ENCODE results near the gene MPHOSPH6. TPM values are rescaled to one million over a fixed set of nuclear protein-coding genes. Genes with fewer than 3 reads are reported as not detected.

The MPHOSPH6 gene
- total RNA-seq, 4 donors from 2014 or later = 5.0 to 47.7 (median 32.4) TPM; not detected in 1

DNA sequence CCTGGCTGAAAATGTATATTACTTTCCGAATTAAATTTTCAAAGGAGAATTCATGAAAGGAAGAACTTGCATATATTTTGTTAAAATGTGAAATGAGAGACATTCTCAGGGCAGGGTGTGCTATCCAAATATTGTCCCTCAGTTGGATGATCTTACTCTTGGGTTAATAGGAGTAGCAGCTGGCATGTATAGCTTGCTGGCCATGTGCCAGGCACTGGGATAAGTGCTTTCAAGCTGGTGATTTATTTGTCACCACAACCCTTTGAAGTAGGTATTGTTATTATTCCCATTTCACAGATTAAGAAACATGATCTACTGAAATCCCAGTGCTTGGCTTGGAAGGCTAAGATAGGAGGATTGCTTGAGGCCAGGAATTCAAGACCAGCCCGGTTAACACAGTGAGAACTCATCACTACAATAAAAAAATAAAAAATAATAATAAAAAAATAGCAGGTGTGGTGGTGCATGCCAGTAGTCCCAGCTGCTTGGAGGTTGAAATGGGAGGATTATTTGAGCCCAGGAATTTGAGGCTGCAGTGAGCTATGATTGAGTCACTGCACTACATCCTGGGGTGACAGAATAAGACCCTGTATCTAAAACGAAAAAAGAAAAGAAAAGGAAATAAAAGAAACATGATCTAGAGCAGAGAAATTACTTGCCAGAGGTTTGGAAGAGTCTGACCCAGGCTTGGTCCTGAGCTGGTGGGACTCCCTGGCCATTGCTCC is 11.6 kb upstream of the MPHOSPH6 start:
- intact Hi-C loops (cut with DNase I; ENCODE audit: low total_unique reads) (no loop called here), in situ Hi-C loops (cut with MboI; ENCODE audit: low pct_ligation_motif_present in 1 of 4, low pct_unique_long_range_greater_than_20kb in 1 of 4, low sequenced_read_pairs in 3 of 4) (no loop called here)
- Histone ChIP-seq H3K9me3 (no peaks in the 10 kb centered on the region), H3K4me1 (no peaks in the 10 kb centered on the region), H3K27ac (no peak overlapping the region), H3K36me3 (no peaks in the 10 kb centered on the region), H3K27me3 (peaks cover 13% of the 10 kb centered on the region), H3K4me3 (no peak overlapping the region)
- TF ChIP-seq POLR2A (IDR thresholded peaks at IDR 0.05) (no peak), POLR2AphosphoS5 (IDR thresholded peaks at IDR 0.05) (no peak), CTCF (IDR thresholded peaks at IDR 0.05) (no peak), EP300 (IDR thresholded peaks at IDR 0.05; ENCODE audit: low read depth) (no peak)
- WGBS, 2 donors (ENCODE audit: low coverage in 1 of 2) = 59 to 70% methylated on average over 2 to 3 of the region's 3 CpGs
- DNase-seq = no peak

- Histone ChIP-seq H3K27ac (no peak overlapping the region), H3K9me3 (no peaks in the 10 kb centered on the region), H3K4me3 (no peak overlapping the region), H3K36me3 (no peaks in the 10 kb centered on the region), H3K4me1 (no peaks in the 10 kb centered on the region), H3K27me3 (peaks cover 26% of the 10 kb centered on the region)
- in situ Hi-C loops (cut with MboI; ENCODE audit: low pct_ligation_motif_present in 1 of 4, low pct_unique_long_range_greater_than_20kb in 1 of 4, low sequenced_read_pairs in 3 of 4) (no loop called here), intact Hi-C loops (cut with DNase I; ENCODE audit: low total_unique reads) (no loop called here)
- TF ChIP-seq EP300 (IDR thresholded peaks at IDR 0.05; ENCODE audit: low read depth) (no peak), CTCF (IDR thresholded peaks at IDR 0.05) (no peak), POLR2A (IDR thresholded peaks at IDR 0.05) (no peak), POLR2AphosphoS5 (IDR thresholded peaks at IDR 0.05) (no peak)
- no peak for DNase-seq
- 83 to 91% methylated on average over 2 of the region's 2 CpGs for WGBS, 2 donors (ENCODE audit: low coverage in 1 of 2)
These were observed 8.3 kb upstream of the MPHOSPH6 start for GRCh38 chr16:82178352-82178751.

DNA sequence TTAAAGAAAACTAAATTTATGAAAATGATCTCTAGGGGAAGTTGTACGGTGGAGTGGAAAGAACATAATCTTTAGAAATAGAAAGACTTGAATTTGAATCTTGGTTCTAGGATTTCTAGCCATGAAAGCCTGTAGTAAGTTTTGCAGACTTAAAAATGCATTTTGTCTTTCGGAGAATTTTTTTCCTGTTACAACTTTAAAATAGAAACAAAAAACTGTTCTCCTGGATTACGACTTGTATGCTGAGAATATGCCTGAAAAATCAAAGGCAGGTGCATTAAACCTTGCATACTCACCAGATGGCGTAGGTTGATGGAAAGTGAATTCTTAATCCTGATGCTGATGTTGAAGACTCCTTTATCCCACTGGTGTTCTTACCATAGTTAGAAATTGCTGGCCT is 7.5 kb upstream of the MPHOSPH6 start:
- in situ Hi-C loops (cut with MboI; ENCODE audit: low pct_ligation_motif_present in 1 of 4, low pct_unique_long_range_greater_than_20kb in 1 of 4, low sequenced_read_pairs in 3 of 4) (no loop called here), intact Hi-C loops (cut with DNase I; ENCODE audit: low total_unique reads) (no loop called here)
- H3K9me3 ChIP-seq = no peaks in the 10 kb centered on the region
- peaks cover 33% of the 10 kb centered on the region for H3K27me3 ChIP-seq
- TF ChIP-seq EP300 (IDR thresholded peaks at IDR 0.05; ENCODE audit: low read depth) (no peak), POLR2AphosphoS5 (IDR thresholded peaks at IDR 0.05) (no peak), CTCF (IDR thresholded peaks at IDR 0.05) (no peak), POLR2A (IDR thresholded peaks at IDR 0.05) (no peak)
- WGBS, 2 donors (ENCODE audit: low coverage in 1 of 2) = 87 to 91% methylated on average over 4 of the region's 4 CpGs
- no peak overlapping the region for H3K4me3 ChIP-seq
- DNase-seq = no peak
- no peak overlapping the region for H3K27ac ChIP-seq
- H3K4me1 ChIP-seq = no peaks in the 10 kb centered on the region
- H3K36me3 ChIP-seq = no peaks in the 10 kb centered on the region

DNA sequence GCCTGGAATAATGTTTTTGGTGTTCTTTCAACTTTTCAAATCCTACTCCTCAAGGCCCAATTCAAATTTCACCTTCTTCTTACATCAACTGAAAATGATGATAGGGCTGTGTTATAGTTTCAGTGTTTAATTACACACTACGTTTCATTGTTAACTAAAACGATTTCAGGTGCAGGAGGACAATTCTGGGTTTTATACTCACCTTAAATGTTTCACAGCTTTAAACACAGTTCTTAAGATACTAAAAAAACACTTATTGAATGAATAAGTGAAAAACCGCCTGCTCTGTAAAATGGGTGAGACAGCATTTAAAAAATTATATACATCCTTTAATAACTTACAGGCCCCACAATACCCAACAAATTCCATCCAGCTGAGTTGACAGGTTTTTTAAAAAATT is 6.2 kb upstream of the MPHOSPH6 start:
- H3K36me3 ChIP-seq = no peaks in the 10 kb centered on the region
- H3K4me1 ChIP-seq = no peaks in the 10 kb centered on the region
- no peaks in the 10 kb centered on the region for H3K9me3 ChIP-seq
- in situ Hi-C loops (cut with MboI; ENCODE audit: low pct_ligation_motif_present in 1 of 4, low pct_unique_long_range_greater_than_20kb in 1 of 4, low sequenced_read_pairs in 3 of 4) = no loop called here
- no peak overlapping the region for H3K4me3 ChIP-seq
- DNase-seq = no peak
- no peak overlapping the region for H3K27ac ChIP-seq
- intact Hi-C loops (cut with DNase I; ENCODE audit: low total_unique reads) = no loop called here
- WGBS, 2 donors (ENCODE audit: low coverage in 1 of 2) = 79 to 96% methylated on average over 3 of the region's 3 CpGs
- TF ChIP-seq CTCF (IDR thresholded peaks at IDR 0.05) = no peak
- no peak for TF ChIP-seq POLR2AphosphoS5 (IDR thresholded peaks at IDR 0.05)
- no peak for TF ChIP-seq POLR2A (IDR thresholded peaks at IDR 0.05)
- no peak for TF ChIP-seq EP300 (IDR thresholded peaks at IDR 0.05; ENCODE audit: low read depth)
- H3K27me3 ChIP-seq = peaks cover 47% of the 10 kb centered on the region
